ENCODE results near the gene KIZ. TPM values are rescaled to one million over a fixed set of nuclear protein-coding genes. Genes with fewer than 3 reads are reported as not detected.

The KIZ gene
- 12.9 TPM for polyA plus RNA-seq
- long read RNA-seq, donor 1, partial matches to known transcripts = 0 of 2 reads
- long read RNA-seq, donor 1, other reads (novel, unspliced or antisense) = 0 of 2 reads
- long read RNA-seq, donor 2, partial matches to known transcripts = 0 of 3 reads
- long read RNA-seq, donor 2, other reads (novel, unspliced or antisense) = 0 of 3 reads
- long read RNA-seq, donor 3, partial matches to known transcripts = 0 of 1 reads
- long read RNA-seq, donor 3, other reads (novel, unspliced or antisense) = 0 of 1 reads
- long read RNA-seq, donor 4 = 0 reads
- long read RNA-seq, donor 5, partial matches to known transcripts = 0 of 1 reads
- long read RNA-seq, donor 5, other reads (novel, unspliced or antisense) = 0 of 1 reads
- long read RNA-seq, donor 6, partial matches to known transcripts = 0 of 1 reads
- long read RNA-seq, donor 6, other reads (novel, unspliced or antisense) = 0 of 1 reads
- long read RNA-seq, donor 7 = 0 reads
- long read RNA-seq, donor 8 = 0 reads
- long read RNA-seq, donor 9 = 0 reads
- long read RNA-seq, donor 10 = 0 reads
- long read RNA-seq, donor 11, partial matches to known transcripts = 0 of 5 reads
- long read RNA-seq, donor 11, other reads (novel, unspliced or antisense) = 0 of 5 reads

- no CpG with 5 or more reads among the region's 66 CpGs for WGBS (ENCODE audit: insufficient coverage, low lambda C conversion rate)
- H3K4me1 ChIP-seq (ENCODE audit: control insufficient read depth, insufficient read depth, low read length) = no peaks in the 10 kb centered on the region
- H3K4me3 ChIP-seq (ENCODE audit: low read length) = peak within 1 kb of the TSS; percentile 90
- no peaks in the 10 kb centered on the region for H3K36me3 ChIP-seq (ENCODE audit: control insufficient read depth, insufficient read depth, low read length)
- H3K27ac ChIP-seq (ENCODE audit: low read length) = peak within 1 kb of the TSS; percentile 84
- no peaks in the 10 kb centered on the region for H3K9me3 ChIP-seq (ENCODE audit: control insufficient read depth, low read depth, low read length)
- H3K27me3 ChIP-seq (ENCODE audit: control insufficient read depth, insufficient read depth, low read length) = peaks cover 3% of the 10 kb centered on the region
- peak; percentile 94 to 96 for DNase-seq
These were observed at the start of gene KIZ for GRCh38 chr20:21125849-21126580. Gene KIZ (plus strand): TSS chr20:21126082. CDS start chr20:21126116, 34 bp downstream.

DNA sequence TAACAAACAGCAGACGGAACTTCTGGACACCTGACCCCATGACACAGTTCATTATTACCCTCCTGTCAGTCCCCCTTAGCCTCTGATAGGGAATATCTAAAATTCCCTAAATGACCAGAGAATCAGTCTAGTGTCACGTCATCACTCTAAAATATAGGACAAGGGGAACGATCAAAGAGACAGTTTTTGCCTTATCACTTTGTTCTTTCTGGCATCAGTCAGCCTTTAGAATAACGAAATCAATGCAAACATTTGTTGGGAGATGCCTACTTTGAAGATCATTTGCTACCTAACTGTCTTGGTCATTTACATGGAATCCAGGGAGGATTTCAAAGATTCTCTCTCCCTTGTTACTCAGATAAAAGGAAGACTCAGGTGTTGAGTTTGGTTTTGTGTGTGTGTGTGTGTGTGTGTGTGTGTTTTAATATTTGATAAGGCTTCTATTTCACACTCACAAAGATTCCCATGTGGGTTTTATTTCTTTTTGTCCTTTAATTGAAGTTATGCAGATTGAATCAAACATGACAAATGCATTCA, 48.0 kb upstream of the KIZ start:
- no peak for DNase-seq
- Histone ChIP-seq H3K27me3 (ENCODE audit: control insufficient read depth, insufficient read depth, low read length) (peaks cover 3% of the 10 kb centered on the region), H3K4me3 (ENCODE audit: low read length) (no peak overlapping the region), H3K36me3 (ENCODE audit: control insufficient read depth, insufficient read depth, low read length) (no peaks in the 10 kb centered on the region), H3K4me1 (ENCODE audit: control insufficient read depth, insufficient read depth, low read length) (no peaks in the 10 kb centered on the region), H3K9me3 (ENCODE audit: control insufficient read depth, low read depth, low read length) (no peaks in the 10 kb centered on the region), H3K27ac (ENCODE audit: low read length) (no peak overlapping the region)
- 31% methylated on average over 2 of the region's 4 CpGs for WGBS (ENCODE audit: insufficient coverage, low lambda C conversion rate)

DNA sequence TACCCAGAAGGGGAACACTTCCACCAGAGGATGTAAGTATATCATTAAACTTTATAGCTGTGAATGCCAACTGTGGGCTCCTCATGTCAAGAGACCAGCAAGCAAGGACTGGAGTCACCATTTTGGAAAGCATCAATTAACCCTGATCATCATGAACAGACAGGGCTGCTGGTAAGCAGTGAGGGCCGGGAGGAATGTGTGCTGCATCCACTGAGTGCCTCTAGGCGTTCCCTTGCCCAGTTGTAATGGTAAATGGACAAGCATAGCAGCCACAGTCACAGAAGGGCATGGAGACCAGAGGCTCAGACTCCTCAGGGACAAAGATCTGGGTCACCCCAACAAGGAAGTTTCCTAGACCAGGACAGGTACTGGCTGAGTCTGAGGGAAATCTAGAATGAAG, 43.3 kb upstream of the KIZ start:
- no CpG with 5 or more reads among the region's 2 CpGs for WGBS (ENCODE audit: insufficient coverage, low lambda C conversion rate)
- no peaks in the 10 kb centered on the region for H3K4me1 ChIP-seq (ENCODE audit: control insufficient read depth, insufficient read depth, low read length)
- no peak overlapping the region for H3K27ac ChIP-seq (ENCODE audit: low read length)
- no peak overlapping the region for H3K4me3 ChIP-seq (ENCODE audit: low read length)
- no peaks in the 10 kb centered on the region for H3K9me3 ChIP-seq (ENCODE audit: control insufficient read depth, low read depth, low read length)
- peaks cover 6% of the 10 kb centered on the region for H3K27me3 ChIP-seq (ENCODE audit: control insufficient read depth, insufficient read depth, low read length)
- no peak for DNase-seq
- H3K36me3 ChIP-seq (ENCODE audit: control insufficient read depth, insufficient read depth, low read length) = no peaks in the 10 kb centered on the region

DNA sequence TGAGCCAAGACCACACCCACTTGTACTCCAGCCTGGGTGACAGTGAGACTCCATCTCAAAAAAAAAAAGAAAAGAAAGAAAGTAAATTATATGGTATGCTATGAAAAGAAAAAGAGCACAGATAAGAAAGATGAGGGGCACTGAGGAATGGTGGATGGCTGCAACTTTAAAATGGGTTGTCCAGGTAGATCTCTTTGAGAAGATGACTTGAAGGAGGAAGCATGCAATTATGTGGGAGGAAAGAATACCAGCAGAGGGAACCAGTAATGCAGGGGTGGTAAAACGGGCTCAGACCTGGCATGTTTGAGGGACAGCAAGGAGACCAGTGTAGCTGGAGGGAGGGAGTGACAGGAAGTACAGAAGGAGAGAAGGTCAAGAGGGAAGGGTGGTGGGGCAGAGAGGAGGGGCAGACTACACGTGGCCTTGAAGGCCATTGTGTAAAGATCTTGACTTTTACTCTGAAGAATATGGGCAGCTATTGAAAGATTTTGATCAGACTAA, 42.0 kb upstream of the KIZ start:
- H3K4me1 ChIP-seq (ENCODE audit: control insufficient read depth, insufficient read depth, low read length) = no peaks in the 10 kb centered on the region
- no peak for DNase-seq
- H3K27ac ChIP-seq (ENCODE audit: low read length) = no peak overlapping the region
- WGBS (ENCODE audit: insufficient coverage, low lambda C conversion rate) = 43% methylated on average over 1 of the region's 2 CpGs
- no peaks in the 10 kb centered on the region for H3K36me3 ChIP-seq (ENCODE audit: control insufficient read depth, insufficient read depth, low read length)
- no peak overlapping the region for H3K4me3 ChIP-seq (ENCODE audit: low read length)
- no peaks in the 10 kb centered on the region for H3K9me3 ChIP-seq (ENCODE audit: control insufficient read depth, low read depth, low read length)
- peaks cover 13% of the 10 kb centered on the region for H3K27me3 ChIP-seq (ENCODE audit: control insufficient read depth, insufficient read depth, low read length)

GRCh38 chr20:21087862-21088540, 37.9 kb upstream of the KIZ start:
- Histone ChIP-seq H3K36me3 (ENCODE audit: control insufficient read depth, insufficient read depth, low read length) (no peaks in the 10 kb centered on the region), H3K27ac (ENCODE audit: low read length) (no peak overlapping the region), H3K4me1 (ENCODE audit: control insufficient read depth, insufficient read depth, low read length) (no peaks in the 10 kb centered on the region), H3K4me3 (ENCODE audit: low read length) (no peak overlapping the region), H3K9me3 (ENCODE audit: control insufficient read depth, low read depth, low read length) (no peaks in the 10 kb centered on the region), H3K27me3 (ENCODE audit: control insufficient read depth, insufficient read depth, low read length) (peaks cover 46% of the 10 kb centered on the region)
- DNase-seq = no peak
- 80% methylated on average over 1 of the region's 9 CpGs for WGBS (ENCODE audit: insufficient coverage, low lambda C conversion rate)

DNA sequence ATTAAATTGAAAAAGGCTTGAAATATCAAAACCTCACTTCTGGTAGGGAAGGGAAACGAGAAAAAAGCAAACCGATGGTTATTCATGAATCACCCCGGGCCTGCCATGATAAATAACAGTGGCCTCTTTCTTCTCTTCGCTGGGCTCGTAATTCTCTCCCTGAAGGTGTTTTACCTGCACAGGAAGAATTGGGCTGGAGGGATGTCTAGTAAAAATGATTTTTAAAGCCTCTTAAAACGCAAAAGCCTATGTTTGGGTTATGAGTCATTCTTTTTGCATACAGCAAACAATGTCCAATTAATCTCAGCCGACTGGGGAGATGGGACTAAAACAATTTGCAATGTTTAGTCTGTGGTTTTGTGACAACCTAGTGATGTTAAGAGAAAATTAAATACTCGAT, 36.5 kb upstream of the KIZ start:
- DNase-seq = no peak
- peaks cover 56% of the 10 kb centered on the region for H3K27me3 ChIP-seq (ENCODE audit: control insufficient read depth, insufficient read depth, low read length)
- H3K27ac ChIP-seq (ENCODE audit: low read length) = no peak overlapping the region
- H3K4me3 ChIP-seq (ENCODE audit: low read length) = no peak overlapping the region
- WGBS (ENCODE audit: insufficient coverage, low lambda C conversion rate) = 78% methylated on average over 7 of the region's 8 CpGs
- H3K4me1 ChIP-seq (ENCODE audit: control insufficient read depth, insufficient read depth, low read length) = no peaks in the 10 kb centered on the region
- H3K36me3 ChIP-seq (ENCODE audit: control insufficient read depth, insufficient read depth, low read length) = no peaks in the 10 kb centered on the region
- H3K9me3 ChIP-seq (ENCODE audit: control insufficient read depth, low read depth, low read length) = no peaks in the 10 kb centered on the region

DNA sequence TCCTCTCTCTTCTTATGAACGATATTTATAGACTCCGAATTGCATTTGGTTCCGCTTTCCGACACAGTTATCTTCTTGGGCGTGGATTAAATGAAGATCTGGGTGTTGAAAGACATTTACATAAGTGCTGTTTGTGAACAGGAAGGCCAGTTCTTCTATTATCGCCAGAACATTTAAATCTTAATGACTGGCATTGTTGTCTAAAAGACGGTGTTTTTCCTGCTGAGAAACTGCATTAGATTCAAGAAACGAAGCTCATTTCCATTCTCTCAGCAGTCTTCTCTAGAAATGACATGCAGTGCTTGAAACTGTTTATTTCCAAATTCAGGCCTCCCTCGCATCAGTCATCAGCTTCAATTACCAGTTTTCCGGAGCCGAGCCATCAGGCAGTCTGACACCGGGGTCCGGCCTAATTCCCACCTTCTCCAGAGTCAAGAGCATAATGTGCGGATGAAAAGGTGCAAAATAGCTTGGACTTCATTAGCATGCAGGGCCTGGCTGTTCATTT, 35.7 kb upstream of the KIZ start:
- Histone ChIP-seq H3K9me3 (ENCODE audit: control insufficient read depth, low read depth, low read length) (no peaks in the 10 kb centered on the region), H3K27me3 (ENCODE audit: control insufficient read depth, insufficient read depth, low read length) (peaks cover 60% of the 10 kb centered on the region), H3K36me3 (ENCODE audit: control insufficient read depth, insufficient read depth, low read length) (no peaks in the 10 kb centered on the region), H3K4me1 (ENCODE audit: control insufficient read depth, insufficient read depth, low read length) (no peaks in the 10 kb centered on the region), H3K27ac (ENCODE audit: low read length) (no peak overlapping the region), H3K4me3 (ENCODE audit: low read length) (no peak overlapping the region)
- DNase-seq = no peak
- 67% methylated on average over 5 of the region's 14 CpGs for WGBS (ENCODE audit: insufficient coverage, low lambda C conversion rate)

DNA sequence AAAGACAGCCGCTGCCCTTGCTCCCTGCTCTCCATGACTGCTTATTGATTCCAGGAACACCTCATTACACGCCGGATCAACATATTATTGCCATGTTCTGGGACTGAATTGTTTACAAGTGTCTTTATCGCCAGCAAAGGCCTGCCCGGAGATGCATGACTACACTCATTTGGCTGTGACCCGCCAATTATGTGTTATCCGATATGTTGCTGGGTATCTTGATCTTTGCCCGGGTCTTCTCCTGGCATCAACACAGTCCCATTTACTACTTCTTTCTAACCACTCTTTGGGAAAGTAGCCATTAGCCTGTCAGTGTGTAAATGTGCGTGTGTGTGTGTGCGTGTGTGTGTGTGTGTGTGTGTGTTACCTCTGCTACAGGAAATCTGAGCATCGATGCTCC, 35.2 kb upstream of the KIZ start:
- Histone ChIP-seq H3K36me3 (ENCODE audit: control insufficient read depth, insufficient read depth, low read length) (no peaks in the 10 kb centered on the region), H3K27ac (ENCODE audit: low read length) (no peak overlapping the region), H3K9me3 (ENCODE audit: control insufficient read depth, low read depth, low read length) (no peaks in the 10 kb centered on the region), H3K27me3 (ENCODE audit: control insufficient read depth, insufficient read depth, low read length) (peaks cover 64% of the 10 kb centered on the region), H3K4me1 (ENCODE audit: control insufficient read depth, insufficient read depth, low read length) (no peaks in the 10 kb centered on the region), H3K4me3 (ENCODE audit: low read length) (no peak overlapping the region)
- WGBS (ENCODE audit: insufficient coverage, low lambda C conversion rate) = no CpG with 5 or more reads among the region's 11 CpGs
- DNase-seq = no peak

GRCh38 chr20:21092806-21093205, 33.1 kb upstream of the KIZ start:
- no CpG with 5 or more reads among the region's 3 CpGs for WGBS (ENCODE audit: insufficient coverage, low lambda C conversion rate)
- no peaks in the 10 kb centered on the region for H3K4me1 ChIP-seq (ENCODE audit: control insufficient read depth, insufficient read depth, low read length)
- no peak overlapping the region for H3K4me3 ChIP-seq (ENCODE audit: low read length)
- H3K27me3 ChIP-seq (ENCODE audit: control insufficient read depth, insufficient read depth, low read length) = peaks cover 80% of the 10 kb centered on the region
- DNase-seq = no peak
- H3K27ac ChIP-seq (ENCODE audit: low read length) = no peak overlapping the region
- no peaks in the 10 kb centered on the region for H3K36me3 ChIP-seq (ENCODE audit: control insufficient read depth, insufficient read depth, low read length)
- H3K9me3 ChIP-seq (ENCODE audit: control insufficient read depth, low read depth, low read length) = no peaks in the 10 kb centered on the region
